DOHH2 (cell line): ENCODE data around the gene DCUN1D1.
A peak's percentile ranks its signal among the peaks of the same experiment; 100 is the strongest.

ENCODE experiments used
- H3F3A ChIP-seq: fragments of 200-600 bp; sonication (generic), shearing (Covaris generic); 2 replicates; pipeline ENCODE4 v1.6.0; 2016; ENCODE audit warnings: antibody characterized with exemption, mild to moderate bottlenecking; ENCODE audit not compliant: control insufficient read depth, insufficient read depth
- H3K27ac ChIP-seq: fragments of 200-600 bp; sonication (generic); 2 replicates; pipeline ENCODE4 v1.5.1; 2014; ENCODE audit warnings: low read depth, mild to moderate bottlenecking, low read length, moderate library complexity
- H3K27me3 ChIP-seq: fragments of 200-600 bp; sonication (generic); 2 replicates; pipeline ENCODE4 v1.6.1; 2014; ENCODE audit warnings: mild to moderate bottlenecking, low read length, mixed read lengths; ENCODE audit not compliant: control insufficient read depth
- H3K36me3 ChIP-seq: fragments of 200-600 bp; sonication (generic); 2 replicates; pipeline ENCODE4 v1.6.1; 2014; ENCODE audit warnings: mild to moderate bottlenecking, low read length, moderate library complexity, mixed read lengths; ENCODE audit not compliant: control insufficient read depth
- H3K4me1 ChIP-seq: fragments of 200-600 bp; sonication (generic); 2 replicates; pipeline ENCODE4 v1.6.1; 2014; ENCODE audit warnings: mild to moderate bottlenecking, low read length, mixed read lengths; ENCODE audit not compliant: control insufficient read depth
- H3K4me2 ChIP-seq: fragments of 200-600 bp; sonication (generic); 2 replicates; pipeline ENCODE4 v1.6.0; 2014; ENCODE audit warnings: mild to moderate bottlenecking, low read length, moderate library complexity
- H3K4me3 ChIP-seq: fragments of 200-600 bp; sonication (generic); 2 replicates; pipeline ENCODE4 v1.5.1; 2014; ENCODE audit warnings: mild to moderate bottlenecking, low read length, mixed read lengths
- H3K79me2 ChIP-seq: fragments of 200-600 bp; sonication (generic); 2 replicates; pipeline ENCODE4 v1.6.1; 2014; ENCODE audit warnings: mild to moderate bottlenecking, low read length, mixed read lengths; ENCODE audit not compliant: control insufficient read depth
- H3K9me2 ChIP-seq: fragments of 200-600 bp; sonication (generic); replicated peaks from 2 replicates; pipeline ENCODE4 v1.6.1; 2014; ENCODE audit warnings: mild to moderate bottlenecking, low read length, mixed read lengths; ENCODE audit not compliant: control insufficient read depth
- H3K9me3 ChIP-seq: fragments of 200-600 bp; sonication (generic); 2 replicates; pipeline ENCODE4 v1.6.1; 2014; ENCODE audit warnings: antibody characterized with exemption, low read length, mixed read lengths; ENCODE audit not compliant: control insufficient read depth, insufficient read depth
- H4K20me1 ChIP-seq: fragments of 200-600 bp; sonication (generic); 2 replicates; pipeline ENCODE4 v1.6.0; 2014; ENCODE audit warnings: low read depth, mild to moderate bottlenecking, antibody characterized with exemption, low read length, moderate library complexity; ENCODE audit not compliant: control insufficient read depth, insufficient read depth
- EZH2phosphoT487 ChIP-seq: fragments of 200-600 bp; sonication (generic); IDR thresholded peaks from 2 replicates; pipeline ENCODE4 v1.6.1; 2017; ENCODE audit warnings: borderline replicate concordance, mild to moderate bottlenecking, antibody characterized with exemption, low read length, moderate library complexity, mixed read lengths
- TF ChIP-seq, protein P1 (sequence below): fragments of 200-600 bp; sonication (generic); IDR thresholded peaks from one replicate; pipeline ENCODE4 v1.5.1; 2014; ENCODE audit warnings: antibody characterized with exemption, mild to moderate bottlenecking, low read depth, low read length; ENCODE audit not compliant: poor library complexity, severe bottlenecking

Gene DCUN1D1

GRCh38 chr3:182940266-182940808, 40.0 kb downstream of the DCUN1D1 start:
- no peaks in the 10 kb centered on the region for H3K27me3 ChIP-seq
- peaks cover 41% of the 10 kb centered on the region for H3K4me1 ChIP-seq
- H3K4me3 ChIP-seq, result no peak overlapping the region
- H3K9me2 ChIP-seq, result no peaks in the 10 kb centered on the region
- H3K9me3 ChIP-seq, result no peaks in the 10 kb centered on the region
- TF ChIP-seq, protein P1, sequence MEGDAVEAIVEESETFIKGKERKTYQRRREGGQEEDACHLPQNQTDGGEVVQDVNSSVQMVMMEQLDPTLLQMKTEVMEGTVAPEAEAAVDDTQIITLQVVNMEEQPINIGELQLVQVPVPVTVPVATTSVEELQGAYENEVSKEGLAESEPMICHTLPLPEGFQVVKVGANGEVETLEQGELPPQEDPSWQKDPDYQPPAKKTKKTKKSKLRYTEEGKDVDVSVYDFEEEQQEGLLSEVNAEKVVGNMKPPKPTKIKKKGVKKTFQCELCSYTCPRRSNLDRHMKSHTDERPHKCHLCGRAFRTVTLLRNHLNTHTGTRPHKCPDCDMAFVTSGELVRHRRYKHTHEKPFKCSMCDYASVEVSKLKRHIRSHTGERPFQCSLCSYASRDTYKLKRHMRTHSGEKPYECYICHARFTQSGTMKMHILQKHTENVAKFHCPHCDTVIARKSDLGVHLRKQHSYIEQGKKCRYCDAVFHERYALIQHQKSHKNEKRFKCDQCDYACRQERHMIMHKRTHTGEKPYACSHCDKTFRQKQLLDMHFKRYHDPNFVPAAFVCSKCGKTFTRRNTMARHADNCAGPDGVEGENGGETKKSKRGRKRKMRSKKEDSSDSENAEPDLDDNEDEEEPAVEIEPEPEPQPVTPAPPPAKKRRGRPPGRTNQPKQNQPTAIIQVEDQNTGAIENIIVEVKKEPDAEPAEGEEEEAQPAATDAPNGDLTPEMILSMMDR, result no peak
- no peak for TF ChIP-seq EZH2phosphoT487
- H4K20me1 ChIP-seq, result no peaks in the 10 kb centered on the region
- H3F3A ChIP-seq, result peaks cover 4% of the 10 kb centered on the region
- peaks cover 9% of the 10 kb centered on the region for H3K36me3 ChIP-seq
- H3K4me2 ChIP-seq, result no peak overlapping the region
- no peak overlapping the region for H3K27ac ChIP-seq
- H3K79me2 ChIP-seq, result no peaks in the 10 kb centered on the region

- H3K36me3 ChIP-seq, result no peaks in the 10 kb centered on the region
- H3K27me3 ChIP-seq, result no peaks in the 10 kb centered on the region
- H3K9me3 ChIP-seq, result peaks cover 3% of the 10 kb centered on the region; the same call in 1 of the 2 replicates
- TF ChIP-seq, protein P1, result no peak
- no peak for TF ChIP-seq EZH2phosphoT487
- H3K4me2 ChIP-seq, result peak overlapping the region; percentile 34
- H3K9me2 ChIP-seq, result no peaks in the 10 kb centered on the region
- no peak overlapping the region for H3K4me3 ChIP-seq
- peaks cover 4% of the 10 kb centered on the region for H3F3A ChIP-seq
- no peaks in the 10 kb centered on the region for H4K20me1 ChIP-seq
- H3K27ac ChIP-seq, result no peak overlapping the region
- no peaks in the 10 kb centered on the region for H3K79me2 ChIP-seq
- H3K4me1 ChIP-seq, result peaks cover 25% of the 10 kb centered on the region
Observed at GRCh38 chr3:182937293-182938051, 42.9 kb downstream of the DCUN1D1 start.

DNA sequence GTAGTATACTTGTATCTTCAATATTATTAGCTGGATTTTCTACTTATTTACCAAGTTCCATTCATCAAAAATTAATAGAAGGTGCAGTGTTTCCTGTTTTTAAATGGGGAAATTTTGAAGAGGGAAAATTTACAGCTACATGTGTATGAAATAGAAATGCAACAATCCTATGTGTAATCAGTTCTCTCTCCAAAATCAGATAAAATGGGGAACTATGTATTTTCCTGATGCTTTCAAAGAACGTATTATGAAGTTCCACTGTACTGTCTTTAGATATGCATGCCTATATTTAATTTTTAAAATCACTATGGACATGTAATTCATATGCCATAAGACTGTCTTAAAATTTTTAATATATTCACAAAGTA, 43.4 kb downstream of the DCUN1D1 start:
- no peaks in the 10 kb centered on the region for H4K20me1 ChIP-seq
- H3K4me1 ChIP-seq, result peaks cover 25% of the 10 kb centered on the region
- H3K27me3 ChIP-seq, result no peaks in the 10 kb centered on the region
- no peaks in the 10 kb centered on the region for H3K9me2 ChIP-seq
- H3K79me2 ChIP-seq, result no peaks in the 10 kb centered on the region
- peaks cover 6% of the 10 kb centered on the region; the same call in 1 of the 2 replicates for H3K9me3 ChIP-seq
- H3F3A ChIP-seq, result peaks cover 4% of the 10 kb centered on the region
- H3K4me2 ChIP-seq, result no peak overlapping the region
- H3K4me3 ChIP-seq, result no peak overlapping the region
- no peak for TF ChIP-seq EZH2phosphoT487
- TF ChIP-seq, protein P1, result no peak
- no peaks in the 10 kb centered on the region for H3K36me3 ChIP-seq
- H3K27ac ChIP-seq, result no peak overlapping the region
